Activated CD4-positive, alpha-beta T cell treated with anti-CD3 and anti-CD28 coated beads, Interleukin-2, Interleukin-6, amounts not matched to agents 100 ng/mL and 50 ng/mL, durations not matched to agents 16 hours and 8 hours (primary cell): ENCODE measurements around the gene NFAM1.

Experiments used
- DNase-seq: peaks from one replicate; pipeline ENCODE4 v3.0.0-alpha.2; 2020

Gene NFAM1

DNA sequence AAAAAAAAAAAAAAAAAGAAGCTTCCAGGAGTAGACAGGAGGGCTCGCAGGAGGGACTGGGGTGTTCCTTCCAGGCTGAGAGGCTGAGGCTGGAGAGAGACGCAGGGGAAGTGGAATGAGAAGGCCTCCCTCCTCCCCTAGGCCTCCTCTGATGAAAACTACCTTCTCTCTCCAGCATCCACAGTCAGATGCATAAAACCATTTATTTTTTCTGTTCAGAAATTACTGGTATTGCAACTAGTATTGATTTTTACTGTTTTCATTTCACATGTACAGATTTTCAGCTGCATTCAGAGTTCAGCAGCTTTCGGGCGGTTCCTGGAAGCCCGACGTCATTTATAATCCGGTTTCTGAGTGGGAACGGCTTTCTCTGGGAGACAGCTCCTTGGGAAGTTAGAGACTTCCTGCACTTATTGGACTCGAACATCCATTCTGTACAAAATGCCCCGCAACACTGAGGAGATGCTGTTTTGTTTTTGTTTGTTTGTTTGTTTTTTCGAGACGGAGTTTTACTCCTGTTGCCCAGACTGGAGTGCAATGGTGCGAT lies 6.9 kb upstream of the NFAM1 start:
- DNase-seq = peak; percentile 23

DNA sequence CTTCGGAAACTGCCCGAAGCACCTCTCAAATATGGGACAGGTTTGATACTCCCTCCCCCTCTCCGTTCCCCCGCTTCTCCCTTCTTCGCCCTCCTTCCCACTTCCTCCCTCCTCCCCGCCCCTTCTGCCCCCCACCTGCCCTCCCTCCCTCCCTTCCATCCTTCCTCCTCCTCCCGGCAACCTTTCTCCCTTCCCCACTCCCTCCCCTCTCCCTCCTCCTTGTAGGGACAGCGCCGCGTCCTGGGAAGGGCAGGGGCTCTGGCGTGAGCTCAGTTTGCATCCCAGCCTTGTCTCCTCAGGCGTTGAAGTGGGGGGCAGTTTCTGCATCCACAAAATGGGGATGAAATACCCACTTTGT lies 6.1 kb upstream of the NFAM1 start:
- DNase-seq = no peak

DNA sequence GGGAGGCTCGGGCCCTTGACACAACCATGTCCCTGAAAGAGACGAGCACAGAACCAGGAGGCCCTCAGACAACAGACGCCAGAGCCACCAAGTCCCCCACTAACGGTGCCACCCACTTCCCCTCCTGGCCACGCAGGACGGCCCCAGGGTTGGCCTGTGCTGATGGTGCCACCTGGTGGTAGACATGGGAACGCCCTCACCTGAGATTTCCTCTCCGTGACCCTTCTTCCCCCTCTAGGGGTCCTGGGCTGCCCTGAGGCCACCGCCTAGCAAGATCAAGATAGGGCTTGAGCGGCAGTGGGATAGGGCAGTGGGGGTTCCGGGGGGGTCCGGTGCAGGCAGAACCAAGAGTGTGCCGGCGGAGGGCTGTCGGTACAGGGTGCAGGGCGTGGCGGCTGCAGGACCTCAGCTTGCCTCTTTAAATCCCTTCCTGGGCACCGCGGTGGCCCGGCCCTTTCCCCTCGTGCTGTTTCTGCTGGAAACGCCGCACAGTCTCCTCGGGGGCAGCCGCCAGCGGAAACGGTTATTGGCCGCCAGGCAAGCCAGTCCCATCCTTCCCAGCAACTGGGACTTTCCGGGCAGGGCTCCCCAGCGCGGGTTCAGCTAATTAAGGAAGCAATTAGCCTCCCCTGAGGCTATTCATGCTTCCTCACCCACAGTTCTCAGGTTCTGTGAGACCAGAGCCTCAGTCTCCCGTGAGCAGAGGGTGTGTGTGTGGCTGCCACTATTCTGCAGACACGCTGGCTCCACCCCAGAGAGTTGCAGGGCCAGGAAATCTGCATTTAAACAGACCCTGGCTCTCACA lies 5.5 kb upstream of the NFAM1 start:
- peak; percentile 89 for DNase-seq

DNA sequence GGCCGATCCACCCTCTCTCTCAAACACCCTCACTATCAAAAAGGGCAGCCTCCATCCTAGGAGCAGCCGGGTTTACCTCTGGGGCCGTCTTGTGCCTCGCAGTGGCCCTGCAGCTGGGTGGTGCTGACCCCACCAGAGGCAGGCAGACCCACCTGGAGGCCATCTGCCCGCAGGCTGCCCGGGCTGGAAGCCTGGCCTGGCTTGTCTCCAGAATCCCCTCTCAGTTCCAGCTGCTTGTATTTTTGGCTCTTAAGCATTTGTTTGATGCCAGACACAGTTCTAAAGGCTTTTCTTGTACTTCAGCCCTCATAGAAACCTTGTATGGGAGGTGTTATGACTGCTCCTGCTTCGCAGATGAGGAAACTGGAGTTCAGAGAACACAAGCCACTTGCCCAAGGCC lies 4.2 kb upstream of the NFAM1 start:
- DNase-seq = no peak

DNA sequence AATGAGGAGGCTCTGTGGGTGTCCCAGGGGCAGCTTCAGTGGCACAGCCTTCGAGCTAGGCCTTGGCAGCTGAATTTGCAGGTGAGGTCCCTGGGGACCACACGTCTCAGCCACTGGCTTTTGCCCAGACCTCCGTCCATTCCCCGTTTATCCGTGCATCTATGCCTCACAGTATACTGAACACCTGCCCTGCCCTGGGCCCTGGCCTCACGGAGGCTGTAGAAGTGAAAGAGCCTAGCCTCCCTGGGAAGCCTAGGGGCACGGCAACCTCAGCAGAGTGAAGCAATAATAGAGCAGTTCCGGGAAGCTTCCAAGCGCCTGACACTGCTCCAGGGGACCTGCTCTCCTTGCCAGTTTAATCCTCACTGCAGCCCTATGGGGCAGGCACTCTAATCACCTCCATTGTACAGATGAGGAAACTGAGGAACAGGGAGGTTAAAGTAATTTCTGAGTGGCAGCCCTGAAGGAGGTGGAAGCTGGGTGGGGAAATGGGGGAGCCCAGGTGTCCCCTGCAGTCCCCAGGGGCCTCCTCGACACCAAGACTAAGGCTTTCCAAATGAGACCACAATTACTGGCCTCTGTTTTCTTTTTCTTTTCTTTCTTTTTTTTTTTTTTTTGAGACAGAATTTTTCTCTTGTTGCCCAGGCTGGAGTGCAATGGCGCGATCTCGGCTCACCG lies 2.7 kb upstream of the NFAM1 start:
- DNase-seq = no peak

DNA sequence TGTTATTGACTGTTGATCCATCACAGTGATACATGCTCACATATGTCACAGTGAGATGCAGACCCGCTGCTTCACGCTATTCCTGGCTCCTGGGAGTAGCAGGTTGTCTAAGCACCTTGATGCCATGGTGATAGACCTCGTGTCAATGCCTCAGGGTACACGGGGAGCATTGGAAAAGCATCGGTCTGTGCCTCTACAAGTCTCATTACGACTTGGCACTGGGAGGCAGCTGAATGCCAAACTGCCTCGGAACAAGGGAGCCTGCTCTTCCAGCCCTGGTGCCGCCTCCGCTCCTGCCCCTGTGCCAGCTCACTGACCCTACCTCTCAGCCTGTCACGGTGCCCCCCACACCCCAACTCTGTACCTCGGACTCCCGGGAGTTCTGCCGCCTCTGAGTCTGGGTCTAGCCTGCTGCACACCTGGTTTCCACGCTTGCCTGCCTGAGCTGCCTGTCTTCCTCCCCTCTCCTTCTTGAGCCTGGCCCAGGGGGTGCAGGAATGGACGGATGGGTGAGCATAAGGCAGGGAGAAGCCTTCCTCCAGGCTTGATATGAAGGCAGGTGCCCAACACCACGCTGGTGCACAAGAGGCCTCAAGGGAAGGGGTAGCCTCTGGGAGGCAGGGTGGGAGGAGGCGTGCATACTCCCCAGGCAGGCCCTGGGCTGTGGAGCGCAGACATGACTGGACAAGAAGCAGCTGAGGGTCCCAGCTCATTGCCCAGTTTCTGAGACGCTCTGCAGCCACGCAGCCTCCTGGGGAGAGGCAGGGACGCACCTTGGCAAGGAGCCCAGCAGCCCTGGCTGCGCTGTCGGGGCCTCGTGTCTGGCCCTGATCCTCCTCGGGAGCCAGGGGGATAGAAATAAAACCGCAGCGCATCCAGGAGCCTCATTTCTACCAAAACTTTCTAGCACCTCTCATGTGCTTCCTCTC lies 1.8 kb upstream of the NFAM1 start:
- no peak for DNase-seq

DNA sequence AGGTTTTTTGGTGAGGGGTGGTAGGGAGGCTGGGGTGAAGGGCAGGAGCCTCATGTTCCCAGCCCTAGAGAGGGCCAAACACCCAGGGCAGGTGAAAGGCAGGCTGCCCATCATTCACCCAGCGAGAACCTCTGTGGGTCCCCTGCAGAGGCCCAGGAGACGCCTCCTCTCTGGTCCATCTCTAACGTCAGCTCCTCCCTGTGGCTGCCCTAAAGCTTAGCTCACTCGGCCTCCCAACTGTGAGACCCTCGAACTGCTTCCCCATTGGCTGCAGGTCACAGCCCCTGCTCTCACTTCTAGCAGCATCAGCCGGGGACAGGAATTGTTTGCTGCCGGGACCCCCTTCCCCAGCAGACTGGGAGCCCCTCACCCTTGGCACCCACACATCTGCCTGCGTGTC lies 615 bp upstream of the NFAM1 start:
- DNase-seq = no peak

DNA sequence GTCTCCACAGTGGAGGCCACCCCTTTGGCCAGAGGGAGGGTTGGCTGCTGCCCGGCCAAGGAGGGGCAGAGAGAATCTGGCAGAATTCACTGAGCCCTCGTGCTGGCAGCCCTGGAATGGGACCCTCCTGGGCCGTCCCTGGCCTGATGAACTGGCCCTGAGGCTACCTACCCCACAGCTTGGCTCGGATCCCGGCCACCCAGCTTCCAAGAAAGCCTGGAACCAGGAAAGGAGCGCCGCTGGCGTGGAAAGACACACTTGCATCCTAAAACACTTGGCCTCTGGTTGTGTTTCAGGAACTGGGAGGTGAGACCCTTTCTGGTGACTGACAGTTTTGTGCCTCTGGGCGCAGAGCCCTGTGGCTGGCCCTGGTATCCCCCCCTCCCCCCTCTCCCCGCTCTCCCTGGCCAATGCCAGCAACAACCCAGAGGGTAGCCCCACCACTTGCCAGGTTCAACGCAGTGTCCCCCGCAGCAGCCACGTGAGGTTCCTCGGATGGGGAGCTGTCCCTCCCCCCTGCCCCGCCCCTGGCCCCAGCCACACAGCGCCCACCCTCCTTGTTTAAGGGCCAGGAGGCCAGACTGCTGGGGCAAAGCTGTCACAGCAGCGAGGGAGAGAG lies 693 bp downstream of the NFAM1 start:
- DNase-seq = no peak

DNA sequence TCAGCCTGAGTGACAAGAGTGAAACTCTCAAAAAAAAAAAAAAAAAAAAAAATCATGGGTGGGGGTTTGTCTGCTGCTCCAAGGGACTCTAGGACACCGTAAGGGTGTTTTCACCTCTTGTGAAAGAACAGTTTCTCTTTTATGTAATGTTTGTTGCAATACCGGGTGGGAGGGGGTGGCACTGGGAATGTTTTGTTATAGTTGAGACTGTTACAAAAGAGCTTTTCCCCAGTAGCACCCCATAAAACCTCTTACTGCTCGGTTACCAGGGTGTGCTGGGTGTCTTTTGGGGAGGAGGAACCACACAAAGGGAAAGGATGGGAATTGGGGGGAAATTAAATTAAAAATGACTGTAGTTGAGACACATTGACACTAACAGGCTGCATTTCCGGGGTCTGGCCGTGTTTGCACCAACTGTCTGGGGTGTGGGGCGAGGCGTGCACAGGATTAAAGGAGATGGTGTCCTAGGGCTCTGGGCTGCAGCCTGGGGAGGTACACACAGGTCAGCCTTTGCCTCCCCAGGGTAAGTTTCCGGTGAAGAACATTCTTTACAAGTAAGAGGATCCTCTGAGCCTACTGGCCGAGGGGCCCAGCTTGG lies 1.6 kb downstream of the NFAM1 start:
- DNase-seq = no peak

DNA sequence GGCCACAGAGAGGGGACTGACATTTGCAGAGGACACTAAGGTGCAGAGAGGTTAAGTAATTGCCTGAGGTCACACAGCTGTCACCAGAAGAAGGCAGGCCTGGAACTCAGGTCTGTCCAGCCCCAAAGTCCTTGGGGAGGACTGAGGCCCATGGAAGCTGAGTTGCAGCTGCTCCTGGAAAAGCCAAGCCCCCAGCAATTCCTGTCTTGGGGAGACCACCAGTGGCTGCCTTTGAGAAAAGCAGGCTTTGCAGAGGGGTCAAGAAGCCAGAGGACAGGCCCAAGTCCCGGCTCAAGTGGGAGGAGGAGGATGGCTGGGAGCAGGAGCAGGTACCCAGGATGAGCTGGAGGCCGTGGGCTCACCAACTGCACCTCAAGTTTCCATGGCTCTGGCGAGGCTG lies 3.4 kb downstream of the NFAM1 start:
- DNase-seq = no peak

DNA sequence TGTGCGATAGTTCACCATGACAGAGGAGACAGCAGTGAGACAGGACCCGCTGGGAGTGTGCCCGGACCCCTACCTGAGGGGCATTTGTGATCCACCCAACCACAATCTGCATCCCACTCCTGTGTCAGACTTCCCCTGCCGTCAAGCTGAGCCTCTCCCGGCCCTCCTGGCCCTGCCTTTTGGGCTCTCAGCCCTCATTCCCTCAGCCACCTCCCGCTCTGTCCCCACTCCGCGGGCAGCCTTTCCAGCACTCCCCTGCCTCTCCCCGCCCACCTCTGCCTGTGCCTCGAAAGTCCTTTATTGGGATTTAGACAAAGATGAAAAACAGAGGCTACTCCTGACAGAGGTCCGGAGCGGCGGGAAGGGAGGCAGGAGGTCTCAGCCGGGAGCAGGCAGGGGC lies 4.2 kb downstream of the NFAM1 start:
- DNase-seq = no peak

DNA sequence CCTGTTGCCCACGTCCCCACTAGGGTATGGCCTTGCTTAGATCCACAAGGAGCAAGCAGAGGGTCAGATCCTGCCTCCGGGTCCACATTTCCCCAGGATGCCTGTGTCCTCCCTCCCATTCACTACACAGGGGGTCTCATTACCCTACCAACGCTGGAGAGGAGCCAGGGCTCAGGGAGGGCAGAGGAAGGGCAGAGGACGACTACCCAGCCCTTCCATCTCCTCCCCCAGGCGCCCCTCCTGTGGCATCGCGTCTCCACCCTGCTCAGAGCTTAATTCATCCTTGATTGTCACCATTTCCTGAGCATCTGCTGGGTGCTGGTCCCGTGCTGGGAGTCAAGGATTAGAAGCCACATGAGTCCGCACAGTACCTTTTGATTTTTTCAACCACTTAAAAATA lies 5.0 kb downstream of the NFAM1 start:
- DNase-seq = no peak

DNA sequence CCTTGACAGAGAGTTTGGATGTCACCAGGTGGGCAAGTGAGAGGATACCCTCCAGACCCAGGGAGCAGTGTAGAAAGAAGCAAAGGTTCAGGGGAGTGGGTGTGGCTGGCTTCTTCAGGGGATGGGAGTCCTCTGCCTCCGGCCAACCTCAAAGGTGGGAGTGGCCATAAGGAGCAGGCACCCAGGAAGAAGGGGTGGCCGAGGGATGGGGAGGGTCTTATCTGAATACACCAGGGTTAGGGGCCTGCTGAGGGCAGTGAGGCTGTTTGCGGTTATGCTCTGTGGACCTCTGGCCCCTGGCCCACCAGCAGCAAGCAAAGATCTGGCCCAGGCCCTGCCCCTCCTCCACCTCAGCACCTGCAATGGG lies 6.2 kb downstream of the NFAM1 start:
- DNase-seq = no peak

DNA sequence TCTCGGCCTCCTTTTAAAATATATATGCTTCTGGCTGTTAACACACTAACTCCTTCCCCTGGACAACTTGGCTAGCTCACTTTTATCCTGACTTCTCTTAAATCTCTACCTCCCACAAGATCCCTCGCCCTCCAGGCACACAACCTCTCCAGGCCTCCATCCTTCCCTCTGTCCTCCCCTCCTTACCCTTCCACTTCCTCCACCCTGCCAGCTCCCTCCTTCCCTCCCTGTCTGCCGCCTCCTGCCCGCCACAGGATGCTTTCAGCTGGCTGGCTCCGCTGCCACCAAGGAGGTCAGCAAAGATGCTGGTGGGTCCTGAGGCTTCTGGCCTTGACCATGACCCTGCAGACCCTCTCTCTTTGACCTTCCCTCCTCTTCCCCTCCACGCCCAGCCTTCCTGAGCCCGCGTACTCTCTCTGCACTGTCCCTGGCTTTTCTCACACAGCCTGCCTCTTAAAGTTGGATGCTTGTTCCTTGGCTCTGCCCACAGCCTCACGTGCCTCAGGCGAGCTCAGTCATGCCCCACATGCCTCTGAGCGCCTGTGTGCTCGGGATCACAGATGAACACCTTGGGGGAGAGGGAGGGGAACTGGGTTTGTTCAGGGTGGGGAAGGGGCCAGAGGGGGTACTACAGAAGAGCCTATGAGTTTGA lies 6.7 kb downstream of the NFAM1 start:
- DNase-seq = no peak

DNA sequence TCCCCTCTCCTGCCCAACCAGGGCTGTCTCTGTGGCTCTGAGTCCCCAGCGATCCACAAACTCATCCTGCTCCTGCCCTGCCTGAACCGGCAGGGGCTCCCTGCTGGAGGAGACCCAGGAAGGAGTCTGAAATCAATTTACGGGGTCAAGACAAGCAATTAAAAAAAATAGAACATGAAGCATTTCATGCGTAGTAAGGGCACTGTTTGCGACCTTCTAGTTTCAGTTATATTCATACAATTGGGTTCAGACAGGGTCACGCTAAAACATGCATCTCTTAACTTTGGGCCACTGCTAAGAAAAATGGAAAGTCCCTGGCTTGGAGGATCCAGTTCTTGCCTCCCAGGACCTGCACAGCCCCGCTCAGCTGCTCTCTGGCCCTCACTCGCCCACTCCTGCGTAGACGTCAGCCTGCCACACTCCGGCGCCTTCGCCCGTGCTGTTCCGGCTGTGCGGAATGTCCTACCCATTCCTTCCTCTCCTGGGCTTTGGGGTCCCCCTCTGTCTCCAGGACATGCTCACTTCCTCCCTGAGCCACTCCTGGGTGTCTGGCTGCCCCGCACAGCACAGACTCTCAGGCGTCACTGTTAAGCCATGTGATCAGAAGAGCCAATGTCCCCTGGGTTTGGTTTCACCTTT lies 12.8 kb downstream of the NFAM1 start:
- no peak for DNase-seq

DNA sequence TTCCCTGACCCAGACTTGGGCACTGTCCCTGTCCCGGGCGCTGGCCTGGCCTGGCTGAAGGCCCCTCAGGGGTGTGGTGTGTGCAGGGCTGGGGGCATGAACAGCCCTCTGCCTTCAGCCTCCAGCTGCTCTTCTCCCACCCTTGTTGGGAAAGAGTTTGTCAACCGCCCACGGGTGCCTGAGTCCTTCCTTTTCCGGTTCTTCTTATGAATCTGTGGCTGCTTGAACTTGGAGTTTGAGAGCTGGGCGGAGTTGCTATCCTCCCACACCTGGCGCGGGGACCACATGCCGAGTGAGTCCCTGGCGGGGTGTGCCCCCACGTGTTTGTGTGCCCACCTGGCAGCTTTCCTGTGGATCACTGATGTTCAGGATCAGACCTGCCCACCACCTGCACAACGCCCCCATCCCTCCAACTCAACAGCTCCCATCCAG lies 13.4 kb downstream of the NFAM1 start:
- no peak for DNase-seq

DNA sequence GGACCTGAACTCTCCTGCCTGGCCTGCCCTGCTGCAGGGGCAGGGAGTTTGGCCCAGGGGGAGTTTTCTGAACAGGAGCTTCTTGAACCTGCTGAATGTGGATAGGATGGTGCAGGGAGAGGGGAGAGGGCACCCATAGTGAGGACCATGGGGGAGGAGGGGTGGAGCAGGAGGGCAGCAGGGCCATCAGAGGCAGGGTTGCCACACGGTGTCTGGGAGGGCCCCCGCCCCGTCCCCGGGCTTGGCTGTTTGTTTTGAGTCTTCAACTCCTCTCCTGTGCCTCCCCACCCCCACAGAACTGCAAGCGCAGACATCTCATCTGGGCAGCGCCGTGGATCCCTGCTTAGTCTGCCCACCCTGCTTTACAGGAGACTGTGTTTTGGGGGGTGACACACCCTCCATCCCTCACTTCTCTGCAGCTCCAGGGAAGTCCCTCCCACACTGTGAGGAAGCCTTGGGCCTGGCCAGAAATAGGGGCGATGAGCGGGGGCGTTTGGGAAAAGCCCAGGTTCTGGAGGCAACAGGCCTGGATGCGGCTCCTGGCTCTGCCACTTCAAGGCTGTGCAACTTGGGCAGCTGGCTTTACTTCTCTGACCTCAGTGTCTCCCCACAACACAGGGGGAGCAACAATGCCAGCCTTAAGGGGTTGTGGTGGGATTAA lies 14.4 kb downstream of the NFAM1 start:
- DNase-seq = no peak

DNA sequence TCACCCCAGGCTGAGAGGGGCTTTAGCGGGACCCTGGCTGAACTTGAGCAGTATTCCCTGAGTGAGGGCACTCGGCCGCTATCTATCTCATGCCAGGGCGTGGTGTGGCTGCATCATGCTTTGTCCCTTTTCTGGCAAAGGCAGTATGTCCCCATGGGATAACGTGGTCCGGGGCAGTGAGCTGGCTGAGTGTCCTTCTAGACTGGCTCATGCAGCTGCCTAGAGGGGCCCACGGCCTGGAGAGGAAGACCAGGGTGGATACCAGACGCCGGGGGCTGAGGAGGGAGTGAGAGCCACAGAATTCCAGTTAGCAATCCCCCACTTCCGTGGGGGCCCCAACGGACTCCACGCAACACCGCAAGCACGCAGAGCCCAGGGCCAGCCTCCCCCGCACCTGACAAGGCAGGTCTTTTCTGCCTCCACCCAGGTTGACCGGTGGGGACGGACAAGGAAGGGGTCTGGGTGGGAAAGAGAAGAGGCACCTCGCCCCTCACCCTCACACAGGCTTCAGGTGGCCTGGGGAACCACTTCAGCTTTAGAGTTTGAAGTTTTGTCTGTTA lies 15.5 kb downstream of the NFAM1 start:
- no peak for DNase-seq

DNA sequence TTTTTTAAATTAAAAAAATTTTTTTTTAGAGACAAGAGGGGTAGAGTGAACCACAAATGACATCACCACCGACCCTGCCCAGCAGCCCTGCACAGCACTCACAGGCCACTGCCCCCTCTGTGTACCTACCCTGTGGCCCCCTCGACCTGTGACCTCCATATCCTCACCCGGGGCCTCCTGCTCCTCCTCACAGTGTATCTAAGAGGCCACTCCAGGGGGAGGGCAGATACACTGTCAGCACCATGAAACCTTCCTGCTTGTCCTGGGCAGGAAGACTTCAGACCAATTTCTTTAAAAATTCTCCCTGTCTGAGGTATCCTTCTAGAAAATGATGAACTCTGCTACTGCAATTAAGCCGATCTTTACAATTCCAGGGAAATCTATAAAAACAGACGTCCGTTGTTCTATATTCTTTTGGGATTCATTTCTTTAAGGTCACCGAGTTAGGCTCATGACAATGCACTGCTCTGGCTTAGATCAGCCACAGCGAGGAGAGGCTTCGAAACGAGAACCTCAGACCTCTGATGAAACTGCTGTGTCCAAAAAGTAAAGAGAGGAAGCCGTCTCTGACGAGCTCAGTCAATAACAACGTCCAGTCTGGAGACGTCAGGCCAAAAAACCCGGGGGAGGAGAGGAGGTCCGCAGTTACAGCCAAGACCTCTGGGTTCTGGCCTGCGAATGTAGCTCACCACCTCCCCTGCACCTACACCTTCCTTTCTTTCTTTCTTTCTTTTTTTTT lies 17.5 kb downstream of the NFAM1 start:
- no peak for DNase-seq

DNA sequence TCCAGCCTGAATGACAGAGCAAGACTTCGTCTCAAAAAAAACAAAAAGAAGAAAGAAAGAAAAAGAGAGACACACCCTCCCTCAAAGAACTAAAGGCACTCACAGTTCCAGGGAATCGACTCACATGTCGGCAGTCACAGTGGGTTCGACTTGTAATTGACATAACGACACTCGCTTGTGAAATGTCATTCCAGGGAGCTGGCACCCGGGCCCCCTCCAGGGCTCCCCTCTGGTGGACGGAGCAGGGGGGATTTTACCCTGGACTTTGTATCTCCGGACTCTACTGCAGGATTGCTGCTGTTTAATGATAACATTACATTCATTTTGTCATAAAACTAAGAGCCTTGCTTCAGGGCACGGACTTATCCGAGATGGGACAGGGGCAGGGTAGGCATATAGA lies 18.2 kb downstream of the NFAM1 start:
- no peak for DNase-seq
